Measurements from ENCODE around the gene TRIM44.

Gene TRIM44

DNA sequence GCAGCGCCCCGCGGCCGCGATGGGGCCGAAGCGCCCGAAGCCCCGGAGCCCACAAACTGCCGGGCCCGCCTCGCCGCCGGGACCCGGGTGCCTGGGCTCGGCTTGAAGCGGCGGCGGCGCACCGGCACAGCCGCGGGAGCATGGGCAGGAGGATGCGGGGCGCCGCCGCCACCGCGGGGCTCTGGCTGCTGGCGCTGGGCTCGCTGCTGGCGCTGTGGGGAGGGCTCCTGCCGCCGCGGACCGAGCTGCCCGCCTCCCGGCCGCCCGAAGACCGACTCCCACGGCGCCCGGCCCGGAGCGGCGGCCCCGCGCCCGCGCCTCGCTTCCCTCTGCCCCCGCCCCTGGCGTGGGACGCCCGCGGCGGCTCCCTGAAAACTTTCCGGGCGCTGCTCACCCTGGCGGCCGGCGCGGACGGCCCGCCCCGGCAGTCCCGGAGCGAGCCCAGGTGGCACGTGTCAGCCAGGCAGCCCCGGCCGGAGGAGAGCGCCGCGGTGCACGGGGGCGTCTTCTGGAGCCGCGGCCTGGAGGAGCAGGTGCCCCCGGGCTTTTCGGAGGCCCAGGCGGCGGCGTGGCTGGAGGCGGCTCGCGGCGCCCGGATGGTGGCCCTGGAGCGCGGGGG, 44.0 kb upstream of the TRIM44 start:
- FAIRE-seq (no peak), DNase-seq (ENCODE audit: insufficient read length, low spot score) (no peak)
- TF ChIP-seq, protein P1, sequence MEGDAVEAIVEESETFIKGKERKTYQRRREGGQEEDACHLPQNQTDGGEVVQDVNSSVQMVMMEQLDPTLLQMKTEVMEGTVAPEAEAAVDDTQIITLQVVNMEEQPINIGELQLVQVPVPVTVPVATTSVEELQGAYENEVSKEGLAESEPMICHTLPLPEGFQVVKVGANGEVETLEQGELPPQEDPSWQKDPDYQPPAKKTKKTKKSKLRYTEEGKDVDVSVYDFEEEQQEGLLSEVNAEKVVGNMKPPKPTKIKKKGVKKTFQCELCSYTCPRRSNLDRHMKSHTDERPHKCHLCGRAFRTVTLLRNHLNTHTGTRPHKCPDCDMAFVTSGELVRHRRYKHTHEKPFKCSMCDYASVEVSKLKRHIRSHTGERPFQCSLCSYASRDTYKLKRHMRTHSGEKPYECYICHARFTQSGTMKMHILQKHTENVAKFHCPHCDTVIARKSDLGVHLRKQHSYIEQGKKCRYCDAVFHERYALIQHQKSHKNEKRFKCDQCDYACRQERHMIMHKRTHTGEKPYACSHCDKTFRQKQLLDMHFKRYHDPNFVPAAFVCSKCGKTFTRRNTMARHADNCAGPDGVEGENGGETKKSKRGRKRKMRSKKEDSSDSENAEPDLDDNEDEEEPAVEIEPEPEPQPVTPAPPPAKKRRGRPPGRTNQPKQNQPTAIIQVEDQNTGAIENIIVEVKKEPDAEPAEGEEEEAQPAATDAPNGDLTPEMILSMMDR (IDR thresholded peaks at IDR 0.05; ENCODE audit: insufficient read depth, missing control alignments) = no peak

DNA sequence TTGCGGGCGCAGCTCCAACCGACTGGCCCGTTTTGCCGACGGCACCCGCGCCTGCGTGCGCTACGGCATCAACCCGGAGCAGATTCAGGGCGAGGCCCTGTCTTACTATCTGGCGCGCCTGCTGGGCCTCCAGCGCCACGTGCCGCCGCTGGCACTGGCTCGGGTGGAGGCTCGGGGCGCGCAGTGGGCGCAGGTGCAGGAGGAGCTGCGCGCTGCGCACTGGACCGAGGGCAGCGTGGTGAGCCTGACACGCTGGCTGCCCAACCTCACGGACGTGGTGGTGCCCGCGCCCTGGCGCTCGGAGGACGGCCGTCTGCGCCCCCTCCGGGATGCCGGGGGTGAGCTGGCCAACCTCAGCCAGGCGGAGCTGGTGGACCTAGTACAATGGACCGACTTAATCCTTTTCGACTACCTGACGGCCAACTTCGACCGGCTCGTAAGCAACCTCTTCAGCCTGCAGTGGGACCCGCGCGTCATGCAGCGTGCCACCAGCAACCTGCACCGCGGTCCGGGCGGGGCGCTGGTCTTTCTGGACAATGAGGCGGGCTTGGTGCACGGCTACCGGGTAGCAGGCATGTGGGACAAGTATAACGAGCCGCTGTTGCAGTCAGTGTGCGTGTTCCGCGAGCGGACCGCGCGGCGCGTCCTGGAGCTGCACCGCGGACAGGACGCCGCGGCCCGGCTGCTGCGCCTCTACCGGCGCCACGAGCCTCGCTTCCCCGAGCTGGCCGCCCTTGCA, 43.3 kb upstream of the TRIM44 start:
- FAIRE-seq (no peak), DNase-seq (ENCODE audit: insufficient read length, low spot score) (no peak)
- TF ChIP-seq, protein P1 (IDR thresholded peaks at IDR 0.05; ENCODE audit: insufficient read depth, missing control alignments) = no peak

DNA sequence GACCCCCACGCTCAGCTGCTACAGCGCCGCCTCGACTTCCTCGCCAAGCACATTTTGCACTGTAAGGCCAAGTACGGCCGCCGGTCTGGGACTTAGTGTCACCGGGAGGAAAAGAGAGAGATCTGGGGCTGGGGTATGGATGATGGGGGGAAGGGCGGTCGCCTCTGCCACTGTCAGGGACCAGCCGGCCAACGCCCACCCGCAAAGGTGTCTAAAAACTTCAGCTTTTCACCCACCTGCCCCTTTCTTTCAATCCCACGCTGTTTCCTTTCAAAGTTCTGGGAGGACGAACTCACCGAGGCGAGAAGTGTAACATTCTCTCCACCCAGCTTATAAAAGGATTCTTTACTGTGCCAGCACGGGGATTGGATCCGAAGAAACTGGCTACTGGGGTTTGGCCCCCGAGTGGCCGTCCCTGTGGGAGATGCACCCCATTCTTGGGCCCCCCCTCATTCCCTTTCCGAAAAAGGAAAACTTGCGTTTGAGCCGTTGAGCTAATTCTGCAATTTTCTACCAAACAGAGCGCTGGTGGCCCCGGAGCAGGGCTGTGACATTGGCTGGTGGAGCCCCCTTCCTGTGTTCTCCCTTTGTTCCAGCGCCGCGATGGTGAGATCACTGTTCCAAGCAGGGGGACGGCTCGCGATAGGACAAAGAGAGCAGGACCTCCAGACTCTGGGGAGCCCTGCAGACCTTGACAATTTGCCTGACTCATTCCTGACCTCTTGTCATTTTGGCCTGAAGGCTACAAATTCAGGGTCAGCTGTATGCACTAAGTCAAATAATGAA, 42.5 kb upstream of the TRIM44 start:
- TF ChIP-seq, protein P1 (IDR thresholded peaks at IDR 0.05; ENCODE audit: insufficient read depth, missing control alignments) = peak; percentile 7
- FAIRE-seq = no peak
- no peak for DNase-seq (ENCODE audit: insufficient read length, low spot score)

DNA sequence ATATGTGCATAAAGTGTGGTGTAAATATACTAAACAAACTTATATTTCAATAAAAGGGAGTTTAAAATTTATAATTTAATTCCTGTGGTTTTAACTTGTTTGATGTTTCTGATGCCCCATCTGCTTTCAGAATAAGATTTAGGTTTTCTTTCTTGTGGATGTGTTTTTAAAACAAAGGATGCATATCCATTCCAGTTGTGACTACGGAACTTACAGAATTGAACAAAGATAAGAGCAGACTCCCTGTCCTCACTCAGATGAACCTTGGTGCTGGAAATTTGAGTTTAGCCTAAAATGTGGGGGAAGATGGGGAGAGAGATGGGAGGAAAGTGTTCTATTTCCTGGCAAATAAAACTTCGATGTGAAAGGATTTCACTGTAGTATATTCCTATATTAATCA, 41.8 kb upstream of the TRIM44 start:
- TF ChIP-seq, protein P1 (IDR thresholded peaks at IDR 0.05; ENCODE audit: insufficient read depth, missing control alignments) = no peak
- FAIRE-seq = no peak
- no peak for DNase-seq (ENCODE audit: insufficient read length, low spot score)

DNA sequence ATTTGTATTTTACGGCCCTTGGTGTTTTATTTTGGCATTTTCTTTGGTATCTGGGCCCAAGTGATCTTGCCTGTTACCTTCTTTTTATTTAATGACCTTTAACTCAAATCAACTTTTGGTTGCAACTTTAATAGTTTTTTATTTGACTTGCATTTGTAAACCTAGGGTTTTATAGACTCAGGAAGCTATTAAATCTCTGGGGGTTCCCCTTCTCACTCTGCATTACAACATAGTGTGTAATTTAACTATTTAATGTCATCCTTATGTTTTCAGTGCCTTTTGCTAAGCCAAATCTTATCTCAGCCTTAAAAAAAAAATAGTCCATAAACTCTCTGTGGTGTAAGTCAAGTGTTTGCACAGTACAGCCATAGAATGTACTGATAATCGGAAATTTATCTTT, 41.0 kb upstream of the TRIM44 start:
- no peak for DNase-seq (ENCODE audit: insufficient read length, low spot score)
- FAIRE-seq = no peak
- TF ChIP-seq, protein P1 (IDR thresholded peaks at IDR 0.05; ENCODE audit: insufficient read depth, missing control alignments) = no peak

DNA sequence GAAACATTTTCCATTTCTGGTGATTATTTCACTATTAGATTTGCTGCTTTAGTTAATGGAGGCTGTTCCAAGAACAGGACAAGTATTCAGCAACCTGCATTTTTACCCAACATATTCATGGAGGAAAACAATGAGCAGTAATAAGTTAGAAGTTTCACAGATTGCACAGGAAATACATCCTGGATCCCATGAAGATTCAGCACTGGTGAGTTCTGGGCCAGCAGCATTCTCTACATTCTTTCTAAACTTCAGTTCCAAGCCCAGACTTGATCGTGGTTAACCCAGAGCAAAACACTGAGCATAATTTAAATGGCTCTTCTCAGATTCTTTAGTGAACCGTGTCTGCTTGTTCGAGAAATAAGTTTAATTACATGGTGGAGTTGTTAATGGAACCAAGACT, 40.5 kb upstream of the TRIM44 start:
- FAIRE-seq (no peak), DNase-seq (ENCODE audit: insufficient read length, low spot score) (no peak)

More for the DNA sequence above, 40.5 kb upstream of the TRIM44 start:
- TF ChIP-seq, protein P1 (IDR thresholded peaks at IDR 0.05; ENCODE audit: insufficient read depth, missing control alignments) = no peak

Measured in D721Med (cell line).